Measurements from ENCODE around the gene CD4. TPM values are rescaled to one million over a fixed set of nuclear protein-coding genes. Genes with fewer than 3 reads are reported as not detected.
A peak's percentile ranks its signal among the peaks of the same experiment; 100 is the strongest.

CD4 gene
- total RNA-seq, 1 donor from 2014 or later = 0.62 TPM

DNA sequence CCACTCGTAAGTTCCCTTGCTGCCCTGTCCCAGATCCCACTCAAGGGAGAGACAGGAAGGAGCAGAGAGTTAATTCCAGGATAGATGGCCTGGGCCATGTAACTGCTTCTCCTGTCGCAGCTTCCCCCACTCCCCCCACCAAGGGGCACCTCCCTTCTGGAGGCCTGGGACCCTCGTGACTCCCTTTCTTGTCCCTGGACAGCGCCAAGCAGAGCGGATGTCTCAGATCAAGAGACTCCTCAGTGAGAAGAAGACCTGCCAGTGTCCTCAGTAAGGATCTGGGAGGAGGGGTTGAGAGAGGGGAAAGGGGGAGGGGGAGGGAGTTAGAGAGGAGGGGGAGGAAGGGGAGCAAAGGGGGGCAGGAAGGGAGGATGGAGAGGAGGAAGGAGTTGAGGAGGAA lies 29.3 kb downstream of the CD4 start:
- H3K27ac Mint-ChIP-seq (ENCODE audit: unreplicated experiment) = no peak overlapping the region
- H3K9me3 Mint-ChIP-seq (ENCODE audit: unreplicated experiment) = no peaks in the 10 kb centered on the region
- H3K4me1 Mint-ChIP-seq (ENCODE audit: unreplicated experiment) = peaks cover 37% of the 10 kb centered on the region
- H3K36me3 Mint-ChIP-seq (ENCODE audit: unreplicated experiment) = no peaks in the 10 kb centered on the region
- TF ChIP-seq, protein P1, sequence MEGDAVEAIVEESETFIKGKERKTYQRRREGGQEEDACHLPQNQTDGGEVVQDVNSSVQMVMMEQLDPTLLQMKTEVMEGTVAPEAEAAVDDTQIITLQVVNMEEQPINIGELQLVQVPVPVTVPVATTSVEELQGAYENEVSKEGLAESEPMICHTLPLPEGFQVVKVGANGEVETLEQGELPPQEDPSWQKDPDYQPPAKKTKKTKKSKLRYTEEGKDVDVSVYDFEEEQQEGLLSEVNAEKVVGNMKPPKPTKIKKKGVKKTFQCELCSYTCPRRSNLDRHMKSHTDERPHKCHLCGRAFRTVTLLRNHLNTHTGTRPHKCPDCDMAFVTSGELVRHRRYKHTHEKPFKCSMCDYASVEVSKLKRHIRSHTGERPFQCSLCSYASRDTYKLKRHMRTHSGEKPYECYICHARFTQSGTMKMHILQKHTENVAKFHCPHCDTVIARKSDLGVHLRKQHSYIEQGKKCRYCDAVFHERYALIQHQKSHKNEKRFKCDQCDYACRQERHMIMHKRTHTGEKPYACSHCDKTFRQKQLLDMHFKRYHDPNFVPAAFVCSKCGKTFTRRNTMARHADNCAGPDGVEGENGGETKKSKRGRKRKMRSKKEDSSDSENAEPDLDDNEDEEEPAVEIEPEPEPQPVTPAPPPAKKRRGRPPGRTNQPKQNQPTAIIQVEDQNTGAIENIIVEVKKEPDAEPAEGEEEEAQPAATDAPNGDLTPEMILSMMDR (IDR thresholded peaks at IDR 0.05) = no peak
- H3K27me3 Mint-ChIP-seq (ENCODE audit: unreplicated experiment) = peaks cover 19% of the 10 kb centered on the region
- DNase-seq (ENCODE audit: extremely low spot score, unreplicated experiment) = no peak
- no peak overlapping the region for H3K4me3 Mint-ChIP-seq (ENCODE audit: unreplicated experiment)

DNA sequence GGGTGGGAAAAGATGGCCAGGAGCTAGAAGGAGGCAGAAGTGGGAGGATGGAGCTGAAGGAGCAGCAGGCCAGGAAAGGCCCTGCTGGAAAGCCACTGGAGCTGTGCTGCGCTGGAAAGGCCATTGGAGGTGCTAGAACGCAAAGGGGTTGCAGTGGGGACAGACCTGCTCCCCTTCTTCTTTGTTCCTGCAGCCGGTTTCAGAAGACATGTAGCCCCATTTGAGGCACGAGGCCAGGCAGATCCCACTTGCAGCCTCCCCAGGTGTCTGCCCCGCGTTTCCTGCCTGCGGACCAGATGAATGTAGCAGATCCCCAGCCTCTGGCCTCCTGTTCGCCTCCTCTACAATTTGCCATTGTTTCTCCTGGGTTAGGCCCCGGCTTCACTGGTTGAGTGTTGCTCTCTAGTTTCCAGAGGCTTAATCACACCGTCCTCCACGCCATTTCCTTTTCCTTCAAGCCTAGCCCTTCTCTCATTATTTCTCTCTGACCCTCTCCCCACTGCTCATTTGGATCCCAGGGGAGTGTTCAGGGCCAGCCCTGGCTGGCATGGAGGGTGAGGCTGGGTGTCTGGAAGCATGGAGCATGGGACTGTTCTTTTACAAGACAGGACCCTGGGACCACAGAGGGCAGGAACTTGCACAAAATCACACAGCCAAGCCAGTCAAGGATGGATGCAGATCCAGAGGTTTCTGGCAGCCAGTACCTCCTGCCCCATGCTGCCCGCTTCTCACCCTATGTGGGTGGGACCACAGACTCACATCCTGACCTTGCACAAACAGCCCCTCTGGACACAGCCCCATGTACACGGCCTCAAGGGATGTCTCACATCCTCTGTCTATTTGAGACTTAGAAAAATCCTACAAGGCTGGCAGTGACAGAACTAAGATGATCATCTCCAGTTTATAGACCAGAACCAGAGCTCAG lies 30.0 kb downstream of the CD4 start:
- no peak for DNase-seq (ENCODE audit: extremely low spot score, unreplicated experiment)
- Mint-ChIP-seq H3K36me3 (ENCODE audit: unreplicated experiment) (no peaks in the 10 kb centered on the region), H3K9me3 (ENCODE audit: unreplicated experiment) (no peaks in the 10 kb centered on the region), H3K27me3 (ENCODE audit: unreplicated experiment) (peaks cover 15% of the 10 kb centered on the region), H3K4me3 (ENCODE audit: unreplicated experiment) (peak overlapping the region; percentile 14), H3K27ac (ENCODE audit: unreplicated experiment) (peak overlapping the region; percentile 23), H3K4me1 (ENCODE audit: unreplicated experiment) (peaks cover 39% of the 10 kb centered on the region)
- TF ChIP-seq, protein P1 (IDR thresholded peaks at IDR 0.05) = no peak

DNA sequence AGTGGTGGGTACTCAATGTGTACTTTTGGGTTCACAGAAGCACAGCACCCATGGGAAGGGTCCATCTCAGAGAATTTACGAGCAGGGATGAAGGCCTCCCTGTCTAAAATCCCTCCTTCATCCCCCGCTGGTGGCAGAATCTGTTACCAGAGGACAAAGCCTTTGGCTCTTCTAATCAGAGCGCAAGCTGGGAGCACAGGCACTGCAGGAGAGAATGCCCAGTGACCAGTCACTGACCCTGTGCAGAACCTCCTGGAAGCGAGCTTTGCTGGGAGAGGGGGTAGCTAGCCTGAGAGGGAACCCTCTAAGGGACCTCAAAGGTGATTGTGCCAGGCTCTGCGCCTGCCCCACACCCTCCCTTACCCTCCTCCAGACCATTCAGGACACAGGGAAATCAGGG lies 30.8 kb downstream of the CD4 start:
- Mint-ChIP-seq H3K4me3 (ENCODE audit: unreplicated experiment) (no peak overlapping the region), H3K9me3 (ENCODE audit: unreplicated experiment) (no peaks in the 10 kb centered on the region), H3K36me3 (ENCODE audit: unreplicated experiment) (no peaks in the 10 kb centered on the region)

DNA sequence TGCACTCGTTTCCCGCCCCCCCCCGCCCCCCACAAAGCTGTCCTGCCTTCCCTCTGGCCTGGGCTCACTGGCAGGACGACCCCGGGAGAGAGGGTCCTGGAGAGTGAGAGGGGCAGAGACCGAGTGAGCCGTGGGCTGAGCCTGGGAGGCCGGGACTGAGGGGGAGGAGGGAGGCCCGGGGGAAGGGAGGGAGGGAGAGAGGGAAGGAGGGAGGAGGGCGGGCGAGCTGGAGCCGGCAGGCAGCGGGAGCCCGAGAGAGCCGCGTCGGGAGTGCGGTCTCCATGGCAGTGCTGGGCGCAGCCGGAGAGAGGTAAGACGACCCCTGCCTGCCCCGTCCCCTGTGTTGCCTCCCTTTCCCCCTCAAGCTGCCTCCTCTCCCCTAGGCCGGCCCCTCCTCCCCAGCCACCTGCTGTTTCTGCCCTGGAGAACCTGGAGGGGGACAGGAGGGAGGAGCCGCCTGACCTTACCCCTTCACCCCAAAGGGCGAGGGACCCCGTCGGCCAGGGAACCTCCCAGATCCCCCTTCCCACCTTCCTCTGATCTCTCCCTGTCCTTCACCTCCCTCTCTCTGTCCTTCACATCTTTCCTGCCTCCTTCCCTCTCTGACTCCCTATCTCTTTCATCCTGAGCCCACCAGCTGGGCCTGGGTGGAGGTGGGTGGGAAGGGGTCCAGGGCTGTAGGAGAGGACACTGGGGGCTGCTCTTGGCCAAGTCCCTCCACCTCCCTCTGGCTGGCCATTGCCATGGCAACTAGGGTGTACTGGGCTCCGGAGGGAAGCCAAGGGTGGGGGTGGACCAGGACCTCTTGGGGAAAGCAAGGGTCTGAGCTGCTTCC lies 32.5 kb downstream of the CD4 start, which contains the start of gene GPR162:
GPR162 (plus strand) TSS at position 231 of the 835 bp plus-strand sequence. CDS start 2,078 bp downstream, outside the sequence.
- TF ChIP-seq, protein P1 (IDR thresholded peaks at IDR 0.05) = no peak
- H3K36me3 Mint-ChIP-seq (ENCODE audit: unreplicated experiment) = no peaks in the 10 kb centered on the region
- peak within 1 kb of the TSS; percentile 56 for H3K27ac Mint-ChIP-seq (ENCODE audit: unreplicated experiment)
- H3K9me3 Mint-ChIP-seq (ENCODE audit: unreplicated experiment) = no peaks in the 10 kb centered on the region
- no peaks in the 10 kb centered on the region for H3K27me3 Mint-ChIP-seq (ENCODE audit: unreplicated experiment)
- H3K4me1 Mint-ChIP-seq (ENCODE audit: unreplicated experiment) = peaks cover 50% of the 10 kb centered on the region
- peak within 1 kb of the TSS; percentile 73 for H3K4me3 Mint-ChIP-seq (ENCODE audit: unreplicated experiment)
- no peak for DNase-seq (ENCODE audit: extremely low spot score, unreplicated experiment)

More for the DNA sequence above, 30.8 kb downstream of the CD4 start:
- no peak for DNase-seq (ENCODE audit: extremely low spot score, unreplicated experiment)
- Mint-ChIP-seq H3K27ac (ENCODE audit: unreplicated experiment) (no peak overlapping the region), H3K4me1 (ENCODE audit: unreplicated experiment) (peaks cover 42% of the 10 kb centered on the region), H3K27me3 (ENCODE audit: unreplicated experiment) (peaks cover 7% of the 10 kb centered on the region)
- TF ChIP-seq, protein P1 (IDR thresholded peaks at IDR 0.05) = no peak

All from osteocyte (in vitro differentiated cells).